CD4-positive, alpha-beta T cell treated with Interleukin-4 for 1 hour (primary cell): ENCODE measurements around the gene SAXO2.
"Not testable (repeated sequence)": the region's sequence is repeated elsewhere in the genome, so short reads cannot be mapped to it uniquely, and the experiment has no call there.

ENCODE experiments used
- DNase-seq, 2 donors: peaks; one replicate each; pipeline ENCODE4 v3.0.0-alpha.2; 2020 to 2022

SAXO2 gene

GRCh38 chr15:82314769-82315518 is 52.3 kb downstream of the SAXO2 start:
- DNase-seq = no peak

GRCh38 chr15:82315519-82316246 is 53.1 kb downstream of the SAXO2 start:
- DNase-seq = no peak

- DNase-seq = not testable (repeated sequence)
These were observed 53.9 kb downstream of the SAXO2 start for GRCh38 chr15:82316247-82317090.

GRCh38 chr15:82317091-82317489 is 54.5 kb downstream of the SAXO2 start:
- no peak for DNase-seq

- not testable (repeated sequence) for DNase-seq
These were observed 54.9 kb downstream of the SAXO2 start for GRCh38 chr15:82317516-82317915.

GRCh38 chr15:82318281-82318680 is 55.7 kb downstream of the SAXO2 start:
- DNase-seq = not testable (repeated sequence)

- DNase-seq = not testable (repeated sequence)
These were observed 57.1 kb downstream of the SAXO2 start for GRCh38 chr15:82319522-82320278.

GRCh38 chr15:82320861-82321260 is 58.2 kb downstream of the SAXO2 start:
- not testable (repeated sequence) for DNase-seq

- DNase-seq = not testable (repeated sequence)
These were observed 59.9 kb downstream of the SAXO2 start for GRCh38 chr15:82322488-82322887.

- DNase-seq = not testable (repeated sequence)
These were observed 62.2 kb downstream of the SAXO2 start for GRCh38 chr15:82324831-82325230.

GRCh38 chr15:82325646-82326045 is 63.0 kb downstream of the SAXO2 start:
- not testable (repeated sequence) for DNase-seq

GRCh38 chr15:82326896-82327295 is 64.3 kb downstream of the SAXO2 start:
- not testable (repeated sequence) for DNase-seq

- DNase-seq = not testable (repeated sequence)
These were observed 64.8 kb downstream of the SAXO2 start for GRCh38 chr15:82327372-82327771.

- peak in 1 of 2 donors; percentile 5 for DNase-seq
These were observed 66.4 kb downstream of the SAXO2 start for GRCh38 chr15:82329039-82329438.

GRCh38 chr15:82330921-82331320 is 68.3 kb downstream of the SAXO2 start:
- not testable (repeated sequence) for DNase-seq

- DNase-seq = peak; percentile 5 to 19
These were observed 69.1 kb downstream of the SAXO2 start for GRCh38 chr15:82331576-82332304.

- DNase-seq = not testable (repeated sequence)
These were observed 70.3 kb downstream of the SAXO2 start for GRCh38 chr15:82332711-82333602.

- not testable (repeated sequence) for DNase-seq
These were observed 71.3 kb downstream of the SAXO2 start for GRCh38 chr15:82333603-82334553.
